HG02840 (cell line): ENCODE results near the gene TDRD1.

Source experiments
- ATAC-seq: cut with Tn5 transposase; IDR thresholded peaks from one replicate; pipeline ENCODE4 v1.9.1; 2021; ENCODE audit warnings: mild to moderate bottlenecking, moderate library complexity, moderate number of reproducible peaks; ENCODE audit not compliant: unreplicated experiment, low FRiP score

TDRD1 gene

GRCh38 chr10:114232561-114233176 lies 53.5 kb downstream of the TDRD1 start:
- ATAC-seq: no peak

- no peak for ATAC-seq
These were observed 54.3 kb downstream of the TDRD1 start for GRCh38 chr10:114233482-114233881.

DNA sequence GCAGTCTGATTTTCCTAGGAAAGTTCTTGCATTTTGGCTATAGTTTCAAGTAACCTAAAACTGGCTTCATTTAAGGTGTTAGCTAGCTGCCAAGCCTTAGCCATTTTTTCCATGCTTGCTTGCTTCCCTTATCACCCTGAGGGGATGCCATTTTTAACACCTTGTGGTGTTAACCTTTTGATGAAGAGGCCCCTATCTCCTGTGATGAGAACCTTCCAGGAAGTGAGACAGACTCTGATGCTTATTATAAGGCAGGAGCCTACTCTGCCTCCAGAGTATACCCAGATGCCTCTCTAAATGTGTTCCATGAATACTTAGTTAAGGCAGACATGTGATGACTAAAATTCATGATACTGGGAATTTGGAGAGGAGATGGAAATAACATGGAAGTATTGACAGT lies 55.0 kb downstream of the TDRD1 start:
- no peak for ATAC-seq

- no peak for ATAC-seq
These were observed 60.2 kb downstream of the TDRD1 start, which contains the start of gene VWA2 for GRCh38 chr10:114239117-114239993. VWA2 (plus strand) TSS chr10:114239254; CDS start chr10:114248714, 9,460 bp downstream.

GRCh38 chr10:114239994-114240345 lies 60.8 kb downstream of the TDRD1 start:
- no peak for ATAC-seq

- ATAC-seq: no peak
These were observed 63.1 kb downstream of the TDRD1 start for GRCh38 chr10:114242235-114242634.

GRCh38 chr10:114243661-114244060 lies 64.5 kb downstream of the TDRD1 start:
- ATAC-seq: no peak

DNA sequence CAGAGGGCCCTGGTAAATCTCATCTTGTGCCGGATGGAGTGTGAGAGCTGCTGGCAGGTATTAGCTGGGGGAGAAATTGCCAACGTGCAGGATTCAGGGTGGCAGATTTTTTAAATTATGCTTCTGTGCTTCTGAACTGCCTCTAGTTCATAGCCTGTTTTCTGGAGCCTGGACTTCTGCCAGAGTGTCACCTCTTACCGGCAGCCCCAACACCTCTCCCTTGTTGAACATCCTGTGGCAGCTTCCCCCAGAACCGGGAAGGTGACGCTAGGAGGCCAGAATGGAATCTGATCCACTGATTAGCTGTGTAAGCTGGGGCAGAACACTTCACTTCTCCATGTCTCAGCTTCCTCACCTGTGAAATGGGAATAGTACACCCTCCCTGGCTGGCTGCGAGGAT lies 65.0 kb downstream of the TDRD1 start:
- ATAC-seq: no peak

DNA sequence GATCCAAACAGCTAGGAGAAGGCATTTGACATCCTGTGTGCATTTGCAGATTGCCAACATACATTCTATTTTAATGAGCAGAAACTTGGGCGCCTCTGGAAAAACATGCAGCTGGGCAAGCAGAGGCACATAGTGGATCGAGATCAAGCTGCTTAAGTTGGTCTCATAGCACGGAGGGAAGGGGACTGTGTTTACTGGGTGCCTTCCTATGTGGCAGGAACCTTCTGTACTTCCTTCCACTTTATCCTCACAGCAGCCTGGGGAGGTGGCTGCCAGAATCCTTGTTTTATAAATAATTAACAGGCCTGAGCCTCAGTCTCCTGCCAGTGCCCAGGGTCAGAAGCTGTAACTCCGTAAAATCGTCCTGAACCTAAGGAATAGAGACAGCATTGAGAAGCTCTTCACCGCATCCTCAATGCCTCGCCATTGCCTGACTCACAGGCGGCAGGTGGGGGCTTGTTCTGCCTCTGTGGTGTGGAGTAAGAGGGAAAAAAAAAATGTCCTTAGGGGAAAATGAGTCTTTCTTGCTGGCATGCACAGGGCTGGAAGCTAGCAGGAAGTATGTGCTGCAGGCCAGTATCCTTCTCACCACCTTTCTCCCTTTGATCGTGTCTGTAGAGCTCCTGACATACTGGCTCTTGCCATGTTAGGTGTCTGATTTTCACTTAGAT lies 66.1 kb downstream of the TDRD1 start:
- no peak for ATAC-seq

GRCh38 chr10:114246679-114247305 lies 67.6 kb downstream of the TDRD1 start:
- no peak for ATAC-seq

- no peak for ATAC-seq
These were observed 71.1 kb downstream of the TDRD1 start for GRCh38 chr10:114250236-114250635.

DNA sequence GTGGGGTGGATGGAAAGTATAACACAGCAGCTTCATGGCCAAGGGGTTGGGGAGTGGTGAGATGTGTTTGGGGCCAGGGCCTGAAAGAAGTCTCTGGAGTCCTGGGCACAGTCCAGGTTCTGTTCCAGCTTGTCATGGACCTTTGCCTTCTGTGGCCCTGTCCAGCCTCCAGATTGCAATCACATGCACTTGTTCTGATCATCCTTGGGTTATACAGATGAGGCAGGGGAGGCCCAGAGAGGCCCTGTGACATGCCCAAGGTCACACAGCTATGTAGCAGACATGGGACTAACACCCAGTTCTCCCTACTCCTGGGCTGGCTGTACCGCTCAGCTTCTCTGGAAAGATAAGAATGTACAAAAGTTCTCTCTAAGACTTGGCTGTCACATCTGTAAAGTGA lies 71.6 kb downstream of the TDRD1 start:
- ATAC-seq: no peak

GRCh38 chr10:114252092-114252491 lies 72.9 kb downstream of the TDRD1 start:
- no peak for ATAC-seq

- ATAC-seq: no peak
These were observed 73.7 kb downstream of the TDRD1 start for GRCh38 chr10:114252883-114253282.

- no peak for ATAC-seq
These were observed 76.1 kb downstream of the TDRD1 start for GRCh38 chr10:114255227-114255626.

DNA sequence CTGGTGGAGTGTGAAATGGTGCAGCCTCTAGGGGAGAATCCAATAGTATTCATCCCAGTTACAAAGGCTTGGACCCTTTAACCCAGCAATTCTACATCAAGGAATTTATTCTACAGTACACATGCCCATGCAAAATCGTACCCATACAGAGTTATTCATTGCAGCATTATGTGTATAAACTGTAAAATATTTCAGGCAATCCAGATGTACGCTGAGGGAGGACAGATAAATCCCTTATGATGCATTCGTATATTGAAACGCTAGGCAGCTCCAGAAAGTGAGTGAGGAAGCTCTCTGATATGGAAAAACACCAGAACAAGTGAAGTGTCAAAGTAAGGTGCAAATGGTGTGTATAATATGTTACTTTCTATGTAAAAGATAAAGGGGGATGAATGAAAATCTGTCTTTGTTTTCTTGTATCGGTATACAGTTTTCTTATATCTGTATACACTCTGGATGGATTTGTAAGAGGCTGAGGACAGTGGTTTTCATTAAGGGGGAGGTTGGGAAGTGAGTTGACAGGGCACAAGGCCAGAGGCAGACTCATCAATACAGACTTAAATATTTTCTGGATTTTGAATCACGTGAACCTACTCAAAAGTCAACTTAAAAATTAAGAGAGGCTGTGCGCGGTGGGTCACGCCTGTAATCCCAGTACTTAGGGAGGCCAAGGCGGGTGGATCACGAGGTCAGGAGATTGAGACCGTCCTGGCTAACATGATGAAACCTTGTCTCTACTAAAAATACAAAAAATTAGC lies 77.0 kb downstream of the TDRD1 start:
- ATAC-seq: no peak

DNA sequence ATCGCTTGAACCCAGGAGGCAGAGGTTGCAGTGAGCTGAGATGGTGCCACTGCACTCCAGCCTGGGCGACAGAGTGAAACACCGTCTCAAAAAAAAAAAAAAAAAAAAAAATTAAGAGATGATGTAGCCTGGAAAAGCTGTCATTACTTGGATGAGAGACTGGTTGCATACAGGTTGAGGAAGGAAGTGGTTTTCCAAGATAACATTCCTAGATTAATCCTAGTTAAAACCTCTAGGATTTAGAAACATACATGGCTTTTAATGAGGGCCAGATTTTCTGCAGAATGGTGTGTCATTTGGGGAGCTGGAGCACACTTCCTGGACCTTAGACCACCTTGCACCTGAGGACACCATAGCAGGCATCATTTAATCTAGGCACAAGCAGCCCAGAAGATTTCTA lies 77.7 kb downstream of the TDRD1 start:
- no peak for ATAC-seq

GRCh38 chr10:114257498-114257897 lies 78.3 kb downstream of the TDRD1 start:
- ATAC-seq: no peak

DNA sequence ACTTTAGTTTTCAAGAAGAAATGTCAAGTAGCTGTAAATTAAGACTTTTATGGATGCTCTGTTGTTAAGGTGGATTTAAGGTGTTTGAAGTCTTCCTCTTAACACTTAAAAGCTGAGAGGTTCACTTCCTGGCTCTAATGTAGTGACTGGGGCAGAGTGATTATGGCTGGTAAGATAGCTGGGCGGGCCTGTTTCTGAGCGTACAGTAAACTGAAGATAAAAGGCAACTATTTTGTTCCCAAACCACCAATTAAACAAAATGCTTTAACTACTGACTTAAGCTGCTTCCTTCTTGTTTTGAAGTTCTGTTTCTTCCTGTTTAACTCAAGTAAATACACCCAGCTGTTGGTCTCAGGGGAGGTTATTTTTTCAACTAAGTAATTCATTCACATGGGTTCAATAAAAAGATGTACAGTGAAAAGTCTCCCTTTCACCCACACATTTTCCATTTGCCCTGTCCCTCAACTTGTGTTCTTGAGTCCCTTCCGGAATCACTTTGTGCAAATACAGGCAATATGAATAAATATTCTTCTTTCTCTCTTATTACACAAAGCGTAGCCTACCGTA lies 79.2 kb downstream of the TDRD1 start:
- ATAC-seq: no peak

GRCh38 chr10:114259824-114260223 lies 80.7 kb downstream of the TDRD1 start:
- no peak for ATAC-seq
